HL-60 (cell line): ENCODE results near the gene NPAS2.
A peak's percentile ranks its signal among the peaks of the same experiment; 100 is the strongest.

Source experiments
- DNase-seq, 2 experiments: peaks; one replicate each; pipeline ENCODE4 v3.0.0-alpha.2; 2010 to 2020; ENCODE audit warnings: low read depth in 1 of 2, low spot score in 1 of 2
- H3K27ac ChIP-seq: fragments of 250-450 bp; sonication (Bioruptor Pico); replicated peaks from 2 replicates; pipeline ENCODE4 v1.5.1; 2020; ENCODE audit warnings: mild to moderate bottlenecking, moderate library complexity
- H3K27me3 ChIP-seq: fragments of 250-450 bp; sonication (Bioruptor Pico); 2 replicates; pipeline ENCODE4 v1.5.1; 2021; ENCODE audit warnings: mild to moderate bottlenecking, moderate library complexity; ENCODE audit not compliant: insufficient read depth, poor library complexity, severe bottlenecking
- H3K4me3 ChIP-seq: replicated peaks from 2 replicates; pipeline ENCODE4 v1.5.1; 2011; ENCODE audit warnings: mild to moderate bottlenecking, control low read depth, low read length; ENCODE audit not compliant: insufficient read depth
- GABPA ChIP-seq: IDR thresholded peaks from 2 replicates; pipeline ENCODE4 v1.6.1; 2012; ENCODE audit warnings: low read depth
- POLR2AphosphoS5 ChIP-seq: IDR thresholded peaks from 2 replicates; pipeline ENCODE4 v1.6.1; 2012; ENCODE audit warnings: low read depth
- SPI1 ChIP-seq: IDR thresholded peaks from 2 replicates; pipeline ENCODE4 v1.6.1; 2012; ENCODE audit warnings: low read depth, mild to moderate bottlenecking, borderline replicate concordance
- TF ChIP-seq, protein P1 (sequence below): IDR thresholded peaks from one replicate; pipeline ENCODE4 v1.5.1; 2011; ENCODE audit warnings: low read length, control low read depth, inconsistent platforms; ENCODE audit not compliant: insufficient read depth
- TF ChIP-seq, protein P2 (sequence below): IDR thresholded peaks from 2 replicates; pipeline ENCODE4 v1.6.1; 2012; ENCODE audit warnings: low read depth; ENCODE audit not compliant: insufficient replicate concordance

The NPAS2 gene

DNA sequence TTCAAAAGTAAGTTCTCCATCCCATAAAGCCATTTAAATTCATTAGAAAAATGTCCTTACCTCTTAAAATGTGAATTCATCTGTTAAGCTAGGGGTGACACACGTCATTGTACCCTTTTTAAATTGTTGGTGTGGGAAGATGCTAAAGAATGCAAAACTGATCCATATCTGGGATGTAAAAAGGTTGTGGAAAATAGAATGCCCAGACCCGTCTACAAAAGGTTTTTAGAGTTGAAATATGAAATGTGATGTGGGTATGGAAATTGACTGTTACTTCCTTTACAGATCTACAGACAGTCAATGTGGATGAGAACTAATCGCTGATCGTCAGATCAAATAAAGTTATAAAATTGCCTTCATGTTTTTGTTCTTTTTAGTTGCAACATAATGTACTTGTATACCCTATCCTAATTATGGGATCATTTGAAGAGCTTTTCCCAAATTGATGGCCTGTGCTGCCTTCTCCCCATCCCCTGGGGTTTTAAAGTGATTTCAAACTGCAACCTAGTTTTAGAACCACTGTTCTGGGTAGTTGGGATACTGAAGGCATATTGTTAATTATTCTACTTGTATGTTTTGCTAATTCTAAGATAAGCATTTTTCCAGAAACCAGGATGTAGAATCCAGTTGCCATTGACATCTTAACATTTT, 186.3 kb downstream of the NPAS2 start:
- TF ChIP-seq, protein P1, sequence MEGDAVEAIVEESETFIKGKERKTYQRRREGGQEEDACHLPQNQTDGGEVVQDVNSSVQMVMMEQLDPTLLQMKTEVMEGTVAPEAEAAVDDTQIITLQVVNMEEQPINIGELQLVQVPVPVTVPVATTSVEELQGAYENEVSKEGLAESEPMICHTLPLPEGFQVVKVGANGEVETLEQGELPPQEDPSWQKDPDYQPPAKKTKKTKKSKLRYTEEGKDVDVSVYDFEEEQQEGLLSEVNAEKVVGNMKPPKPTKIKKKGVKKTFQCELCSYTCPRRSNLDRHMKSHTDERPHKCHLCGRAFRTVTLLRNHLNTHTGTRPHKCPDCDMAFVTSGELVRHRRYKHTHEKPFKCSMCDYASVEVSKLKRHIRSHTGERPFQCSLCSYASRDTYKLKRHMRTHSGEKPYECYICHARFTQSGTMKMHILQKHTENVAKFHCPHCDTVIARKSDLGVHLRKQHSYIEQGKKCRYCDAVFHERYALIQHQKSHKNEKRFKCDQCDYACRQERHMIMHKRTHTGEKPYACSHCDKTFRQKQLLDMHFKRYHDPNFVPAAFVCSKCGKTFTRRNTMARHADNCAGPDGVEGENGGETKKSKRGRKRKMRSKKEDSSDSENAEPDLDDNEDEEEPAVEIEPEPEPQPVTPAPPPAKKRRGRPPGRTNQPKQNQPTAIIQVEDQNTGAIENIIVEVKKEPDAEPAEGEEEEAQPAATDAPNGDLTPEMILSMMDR = no peak
- no peak for TF ChIP-seq POLR2AphosphoS5
- TF ChIP-seq SPI1 = no peak
- TF ChIP-seq GABPA = no peak
- TF ChIP-seq, protein P2, sequence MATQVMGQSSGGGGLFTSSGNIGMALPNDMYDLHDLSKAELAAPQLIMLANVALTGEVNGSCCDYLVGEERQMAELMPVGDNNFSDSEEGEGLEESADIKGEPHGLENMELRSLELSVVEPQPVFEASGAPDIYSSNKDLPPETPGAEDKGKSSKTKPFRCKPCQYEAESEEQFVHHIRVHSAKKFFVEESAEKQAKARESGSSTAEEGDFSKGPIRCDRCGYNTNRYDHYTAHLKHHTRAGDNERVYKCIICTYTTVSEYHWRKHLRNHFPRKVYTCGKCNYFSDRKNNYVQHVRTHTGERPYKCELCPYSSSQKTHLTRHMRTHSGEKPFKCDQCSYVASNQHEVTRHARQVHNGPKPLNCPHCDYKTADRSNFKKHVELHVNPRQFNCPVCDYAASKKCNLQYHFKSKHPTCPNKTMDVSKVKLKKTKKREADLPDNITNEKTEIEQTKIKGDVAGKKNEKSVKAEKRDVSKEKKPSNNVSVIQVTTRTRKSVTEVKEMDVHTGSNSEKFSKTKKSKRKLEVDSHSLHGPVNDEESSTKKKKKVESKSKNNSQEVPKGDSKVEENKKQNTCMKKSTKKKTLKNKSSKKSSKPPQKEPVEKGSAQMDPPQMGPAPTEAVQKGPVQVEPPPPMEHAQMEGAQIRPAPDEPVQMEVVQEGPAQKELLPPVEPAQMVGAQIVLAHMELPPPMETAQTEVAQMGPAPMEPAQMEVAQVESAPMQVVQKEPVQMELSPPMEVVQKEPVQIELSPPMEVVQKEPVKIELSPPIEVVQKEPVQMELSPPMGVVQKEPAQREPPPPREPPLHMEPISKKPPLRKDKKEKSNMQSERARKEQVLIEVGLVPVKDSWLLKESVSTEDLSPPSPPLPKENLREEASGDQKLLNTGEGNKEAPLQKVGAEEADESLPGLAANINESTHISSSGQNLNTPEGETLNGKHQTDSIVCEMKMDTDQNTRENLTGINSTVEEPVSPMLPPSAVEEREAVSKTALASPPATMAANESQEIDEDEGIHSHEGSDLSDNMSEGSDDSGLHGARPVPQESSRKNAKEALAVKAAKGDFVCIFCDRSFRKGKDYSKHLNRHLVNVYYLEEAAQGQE = no peak
- H3K4me3 ChIP-seq = no peak overlapping the region
- H3K27ac ChIP-seq = no peak overlapping the region
- no peak for DNase-seq
- H3K27me3 ChIP-seq = no peaks in the 10 kb centered on the region

DNA sequence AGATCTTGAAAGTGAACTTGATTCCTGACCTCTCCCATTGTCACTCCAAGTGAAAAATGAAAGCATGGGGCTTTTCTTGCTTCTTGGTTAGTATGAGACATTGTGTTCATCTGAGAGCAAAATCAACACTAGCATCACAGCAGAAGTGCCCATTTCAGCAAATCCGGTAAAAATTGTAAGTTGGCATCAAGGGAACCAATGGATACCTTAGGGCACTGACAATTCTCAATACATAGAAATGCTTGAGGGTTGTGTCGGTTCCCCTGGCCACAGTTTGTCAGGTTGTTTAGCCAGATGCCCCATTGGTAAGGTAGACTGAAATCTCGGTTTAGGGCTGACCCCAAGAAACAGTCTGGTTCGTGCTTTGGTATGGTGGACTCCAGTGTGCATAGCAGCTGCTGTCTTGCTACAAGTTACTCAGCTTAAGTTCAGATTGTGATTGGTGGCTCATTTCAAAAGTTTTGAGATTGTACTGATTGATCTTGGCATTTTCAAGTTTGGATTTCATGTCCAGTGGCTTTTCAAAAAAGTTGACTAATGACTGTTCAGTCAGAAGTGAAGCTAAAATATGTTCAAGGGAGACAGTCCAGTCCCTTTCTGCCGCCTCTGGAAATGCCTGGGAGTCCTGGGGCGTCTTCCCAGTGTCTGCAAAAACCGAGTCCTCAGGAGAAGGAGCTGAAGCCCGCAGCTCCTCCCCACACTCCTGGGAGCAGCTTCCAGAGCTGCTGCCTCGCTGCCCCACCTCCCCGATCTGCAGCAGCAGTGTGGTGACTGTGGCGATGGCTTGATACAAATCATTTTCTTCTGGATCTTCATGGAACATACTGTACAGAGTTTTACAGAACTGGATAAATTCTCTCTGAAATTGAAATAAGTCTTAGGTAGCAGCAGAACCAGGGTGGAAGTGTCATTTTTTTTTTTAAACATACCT, 187.7 kb downstream of the NPAS2 start:
- no peak for DNase-seq
- Histone ChIP-seq H3K4me3 (no peak overlapping the region), H3K27ac (no peak overlapping the region), H3K27me3 (no peaks in the 10 kb centered on the region)
- TF ChIP-seq POLR2AphosphoS5 = peak; percentile 74
- TF ChIP-seq, protein P2 = no peak

DNA sequence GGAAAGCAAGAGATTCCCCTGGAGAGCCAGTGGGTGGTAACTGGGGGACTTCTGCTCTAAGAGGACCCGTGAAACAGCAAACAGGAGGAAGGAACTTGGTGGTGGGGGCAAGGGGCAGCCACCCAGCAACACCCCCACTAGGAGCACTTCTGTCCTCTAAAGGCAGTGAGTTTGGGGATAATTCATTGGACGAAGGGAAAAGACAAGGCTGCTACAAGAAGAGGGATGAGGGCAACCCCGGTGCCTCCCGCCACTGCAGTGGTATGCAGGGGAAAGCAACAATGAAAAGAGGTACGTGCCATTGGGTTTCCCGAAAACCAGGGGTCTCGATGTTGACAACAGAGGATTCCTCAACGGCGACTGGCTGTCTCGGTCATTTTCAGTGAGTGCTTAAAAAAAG, 191.2 kb downstream of the NPAS2 start:
- H3K4me3 ChIP-seq = no peak overlapping the region
- no peaks in the 10 kb centered on the region for H3K27me3 ChIP-seq
- no peak for DNase-seq
- no peak overlapping the region for H3K27ac ChIP-seq
- TF ChIP-seq POLR2AphosphoS5 = peak; percentile 17; the same call in 1 of the 2 replicates
- TF ChIP-seq, protein P2 = no peak
